Caco-2 (cell line): Measurements from ENCODE around the gene OLFM1. TPM values are rescaled to one million over a fixed set of nuclear protein-coding genes. Genes with fewer than 3 reads are reported as not detected.

ENCODE experiments used
- BruUV-seq: library from RNA; stranded (reverse); fragments of 400-500 nt; replicated peaks from 2 replicates; lab custom pipeline; 2021; lab: Mats Ljungman, UMichigan
- CTCF ChIA-PET: fragments of 300-600 bp; sonication (Branson Sonifier 250); formaldehyde crosslinking; loops from one replicate; lab custom pipeline; 2022; ENCODE audit warnings: antibody characterized with exemption; lab: Charles Lee
- POLR2A ChIA-PET: fragments of 300-600 bp; sonication (Branson Sonifier 250); formaldehyde crosslinking; loops from one replicate; lab custom pipeline; 2022; ENCODE audit warnings: antibody characterized with exemption; lab: Charles Lee
- DNase-seq, 2 experiments: peaks; one replicate each; pipeline versions ENCODE4 v3.0.0 to v3.0.0-alpha.2; 2020 to 2022
- H3K27me3 ChIP-seq: replicated peaks from 2 replicates; pipeline ENCODE4 v1.6.0; 2011; ENCODE audit warnings: low read length; ENCODE audit not compliant: control insufficient read depth, insufficient read depth
- H3K36me3 ChIP-seq: 2 replicates; pipeline ENCODE4 v1.5.1; 2011; ENCODE audit warnings: low read length; ENCODE audit not compliant: control insufficient read depth, insufficient read depth
- H3K4me1 ChIP-seq: fragments of 250-450 bp; sonication (Bioruptor Pico); 2 replicates; pipeline ENCODE4 v1.5.1; 2020; ENCODE audit warnings: mild to moderate bottlenecking
- H3K4me3 ChIP-seq: 2 replicates; pipeline ENCODE4 v1.5.1; 2011; ENCODE audit warnings: low read depth, mild to moderate bottlenecking, control low read depth, low read length
- H3K9me3 ChIP-seq: fragments of 250-450 bp; sonication (Bioruptor Pico); 2 replicates; pipeline ENCODE4 v1.5.1; 2020; ENCODE audit warnings: mild to moderate bottlenecking, moderate library complexity
- H3K27ac Mint-ChIP-seq: one replicate; pipeline ENCODE4 v1.8.0; 2022; ENCODE audit warnings: mixed read lengths; ENCODE audit not compliant: unreplicated experiment
- H3K27me3 Mint-ChIP-seq: one replicate; pipeline ENCODE4 v1.8.0; 2022; ENCODE audit warnings: mixed read lengths; ENCODE audit not compliant: insufficient read depth, unreplicated experiment
- H3K36me3 Mint-ChIP-seq: one replicate; pipeline ENCODE4 v1.8.0; 2022; ENCODE audit warnings: mild to moderate bottlenecking, mixed read lengths; ENCODE audit not compliant: insufficient read depth, unreplicated experiment
- H3K4me1 Mint-ChIP-seq: one replicate; pipeline ENCODE4 v1.8.0; 2022; ENCODE audit warnings: low read depth, mixed read lengths; ENCODE audit not compliant: unreplicated experiment
- H3K4me3 Mint-ChIP-seq: one replicate; pipeline ENCODE4 v1.8.0; 2022; ENCODE audit warnings: mild to moderate bottlenecking, moderate library complexity, mixed read lengths; ENCODE audit not compliant: unreplicated experiment
- H3K9me3 Mint-ChIP-seq: one replicate; pipeline ENCODE4 v1.8.0; 2022; ENCODE audit warnings: mixed read lengths; ENCODE audit not compliant: unreplicated experiment
- CTCF ChIP-seq, 2 experiments: fragments of 200-600 bp in 1 of 2; IDR thresholded peaks; 1 replicate in 1 of 2; 2 replicates in 1 of 2; pipeline versions ENCODE4 v1.5.1 to v1.8.0; 2011 to 2022; ENCODE audit warnings: antibody characterized with exemption in 1 of 2, control low read depth in 1 of 2, inconsistent platforms in 1 of 2, low read depth in 1 of 2, low read length in 1 of 2, mild to moderate bottlenecking in 1 of 2, moderate library complexity in 1 of 2; ENCODE audit not compliant: insufficient read depth in 1 of 2, severe bottlenecking in 1 of 2, unreplicated experiment in 1 of 2
- intact Hi-C: fragments of 100-400 bp; cut with micrococcal nuclease; formaldehyde crosslinking; loops from one replicate; pipeline ENCODE4 v1.10.0; 2022; ENCODE audit not compliant: unreplicated experiment
- total RNA-seq: library from RNA; stranded (reverse); gene quantifications from 2 replicates; pipeline ENCODE4 v1.2.3, GENCODE V29; 2022

OLFM1 gene
- total RNA-seq, 1 experiment from 2014 or later, result not detected

DNA sequence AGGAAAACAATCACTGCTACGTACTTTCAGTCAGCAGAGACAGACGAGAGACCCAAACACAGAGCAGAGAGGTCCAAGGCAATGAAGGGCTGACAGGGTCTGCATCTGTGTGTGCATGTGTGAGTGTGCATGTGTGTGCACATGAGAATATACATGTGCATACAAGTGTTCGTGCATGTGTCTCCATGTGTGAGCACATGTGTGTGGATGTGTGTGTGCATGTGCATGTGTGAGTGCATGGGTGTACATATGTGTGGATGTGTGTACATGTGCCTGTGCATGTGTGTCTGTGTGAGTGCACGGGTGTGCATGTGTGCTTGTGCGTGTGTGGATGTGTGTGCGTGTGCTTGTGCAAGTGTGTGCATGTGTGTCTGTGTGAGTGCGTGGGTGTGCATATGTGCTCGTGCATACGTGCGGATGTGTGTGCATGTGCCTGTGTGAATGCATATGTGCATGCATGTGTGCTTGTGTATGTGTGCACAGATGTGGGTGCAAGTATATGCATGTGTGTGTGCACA is 82.3 kb downstream of the OLFM1 start:
- POLR2A ChIA-PET, result no interaction called here
- H3K9me3 ChIP-seq, result no peaks in the 10 kb centered on the region
- no peak for TF ChIP-seq CTCF (IDR thresholded peaks at IDR 0.05; ENCODE audit: insufficient read depth in 1 of 2, low read depth in 1 of 2, low read length in 1 of 2, severe bottlenecking in 1 of 2, unreplicated experiment in 1 of 2)
- Mint-ChIP-seq H3K36me3 (no peaks in the 10 kb centered on the region), H3K27ac (no peak overlapping the region), H3K9me3 (no peaks in the 10 kb centered on the region), H3K4me3 (no peak overlapping the region), H3K4me1 (no peaks in the 10 kb centered on the region), H3K27me3 (peaks cover 20% of the 10 kb centered on the region)
- intact Hi-C loops, result no loop called here
- BruUV-seq, result no TSS peak
- H3K4me1 ChIP-seq, result no peaks in the 10 kb centered on the region
- CTCF ChIA-PET, result interaction anchor here (0.6 kb wide), 1 partner anchor 9 kb away, joined by 5 read pairs; no protein-coding TSS in a partner anchor
- no peak for DNase-seq
- H3K36me3 ChIP-seq, result no peaks in the 10 kb centered on the region
- no peak overlapping the region for H3K4me3 ChIP-seq
- H3K27me3 ChIP-seq, result no peaks in the 10 kb centered on the region; the same call in 1 of the 2 replicates

DNA sequence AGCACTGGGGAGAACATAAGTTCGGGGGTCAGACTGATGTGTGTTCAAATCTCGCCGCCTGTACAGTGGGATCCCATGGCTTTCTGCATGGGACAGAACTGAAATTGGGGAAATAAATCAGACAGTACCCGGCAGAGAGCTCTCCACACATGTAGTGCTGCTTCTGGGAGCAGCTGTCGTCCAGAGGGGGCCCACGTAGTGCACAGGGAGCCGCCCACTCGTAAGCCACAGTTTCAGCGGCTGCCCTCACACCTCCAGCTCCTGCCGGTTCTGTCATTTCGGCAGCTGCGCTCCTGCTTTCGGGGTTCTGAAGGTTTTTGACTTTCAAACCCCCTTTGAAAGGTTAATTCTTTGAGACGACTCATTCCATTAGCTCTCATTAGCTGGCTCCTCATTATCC is 83.1 kb downstream of the OLFM1 start:
- intact Hi-C loops, result no loop called here
- Mint-ChIP-seq H3K27ac (no peak overlapping the region), H3K4me1 (no peaks in the 10 kb centered on the region), H3K4me3 (no peak overlapping the region), H3K36me3 (no peaks in the 10 kb centered on the region), H3K27me3 (peaks cover 20% of the 10 kb centered on the region), H3K9me3 (no peaks in the 10 kb centered on the region)
- CTCF ChIA-PET, result no interaction called here
- no peaks in the 10 kb centered on the region for H3K36me3 ChIP-seq
- DNase-seq, result no peak
- POLR2A ChIA-PET, result no interaction called here
- no peak overlapping the region for H3K4me3 ChIP-seq
- H3K9me3 ChIP-seq, result no peaks in the 10 kb centered on the region
- TF ChIP-seq CTCF (IDR thresholded peaks at IDR 0.05; ENCODE audit: insufficient read depth in 1 of 2, low read depth in 1 of 2, low read length in 1 of 2, severe bottlenecking in 1 of 2, unreplicated experiment in 1 of 2), result no peak
- H3K4me1 ChIP-seq, result no peaks in the 10 kb centered on the region
- no TSS peak for BruUV-seq
- H3K27me3 ChIP-seq, result no peaks in the 10 kb centered on the region; the same call in 1 of the 2 replicates

Other genes starting within 250 kb of the OLFM1 start
- gene FCN2, start 206.9 kb upstream of the OLFM1 start, total RNA-seq, result not detected in 2 replicates
- gene FCN1, start 169.8 kb upstream of the OLFM1 start, total RNA-seq, result not detected in 2 replicates